ENCODE results near the gene RIC8B. TPM values are rescaled to one million over a fixed set of nuclear protein-coding genes. Genes with fewer than 3 reads are reported as not detected.

The RIC8B gene
- polyA plus RNA-seq, 1 donor = 13.9 TPM

- Histone ChIP-seq H3K4me1 (ENCODE audit: control insufficient read depth, insufficient read depth, low read length) (no peaks in the 10 kb centered on the region), H3K4me3 (ENCODE audit: low read length) (no peak overlapping the region), H3K9me3 (ENCODE audit: control insufficient read depth, low read depth, low read length) (no peaks in the 10 kb centered on the region), H3K27ac (ENCODE audit: low read length) (no peak overlapping the region), H3K27me3 (ENCODE audit: control insufficient read depth, insufficient read depth, low read length) (no peaks in the 10 kb centered on the region), H3K36me3 (ENCODE audit: control insufficient read depth, insufficient read depth, low read length) (peaks cover 15% of the 10 kb centered on the region)
- WGBS (ENCODE audit: insufficient coverage, low lambda C conversion rate) = 100% methylated on average over 1 of the region's 1 CpG
- DNase-seq = no peak
These were observed 19.9 kb downstream of the RIC8B start for GRCh38 chr12:106794369-106794768.

- Histone ChIP-seq H3K4me1 (ENCODE audit: control insufficient read depth, insufficient read depth, low read length) (no peaks in the 10 kb centered on the region), H3K9me3 (ENCODE audit: control insufficient read depth, low read depth, low read length) (no peaks in the 10 kb centered on the region), H3K4me3 (ENCODE audit: low read length) (no peak overlapping the region), H3K27me3 (ENCODE audit: control insufficient read depth, insufficient read depth, low read length) (no peaks in the 10 kb centered on the region), H3K36me3 (ENCODE audit: control insufficient read depth, insufficient read depth, low read length) (peaks cover 5% of the 10 kb centered on the region), H3K27ac (ENCODE audit: low read length) (no peak overlapping the region)
- no CpG with 5 or more reads among the region's 1 CpG for WGBS (ENCODE audit: insufficient coverage, low lambda C conversion rate)
- no peak for DNase-seq
These were observed 26.8 kb downstream of the RIC8B start for GRCh38 chr12:106801167-106801708.

DNA sequence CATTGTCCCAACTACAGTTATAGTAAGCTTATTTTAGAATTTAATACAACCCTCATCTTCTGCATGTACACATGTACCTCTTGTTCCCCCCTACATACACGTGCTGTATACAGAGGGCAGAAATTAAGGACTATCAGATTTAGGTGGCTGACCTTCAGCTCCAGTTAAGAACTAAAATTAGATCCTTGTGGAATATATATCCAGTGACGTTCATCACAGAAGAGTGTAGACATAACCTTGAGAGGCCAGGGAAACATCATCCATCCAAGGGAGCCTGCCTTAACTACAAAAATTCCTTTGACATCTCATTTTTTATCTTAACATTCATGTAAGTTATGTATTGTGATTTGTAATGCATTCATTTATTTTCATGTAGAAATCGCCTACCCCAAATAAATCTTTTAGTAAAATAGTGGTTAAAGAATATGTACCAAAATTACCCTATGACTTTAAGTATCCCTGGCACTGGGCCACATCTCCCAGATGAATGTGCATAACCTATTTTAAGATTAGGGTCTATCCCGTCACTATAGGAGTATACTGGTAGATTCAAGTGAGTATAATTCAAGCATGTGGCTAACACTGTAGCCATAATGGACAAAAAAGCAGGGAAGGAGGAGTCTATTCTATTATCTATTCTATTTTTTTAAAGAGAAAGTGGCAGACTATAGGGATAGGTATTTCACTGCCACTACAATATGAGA, 27.5 kb downstream of the RIC8B start:
- H3K27me3 ChIP-seq (ENCODE audit: control insufficient read depth, insufficient read depth, low read length) = no peaks in the 10 kb centered on the region
- no peak for DNase-seq
- H3K4me1 ChIP-seq (ENCODE audit: control insufficient read depth, insufficient read depth, low read length) = no peaks in the 10 kb centered on the region
- H3K9me3 ChIP-seq (ENCODE audit: control insufficient read depth, low read depth, low read length) = no peaks in the 10 kb centered on the region
- H3K36me3 ChIP-seq (ENCODE audit: control insufficient read depth, insufficient read depth, low read length) = peaks cover 6% of the 10 kb centered on the region
- no peak overlapping the region for H3K4me3 ChIP-seq (ENCODE audit: low read length)
- WGBS (ENCODE audit: insufficient coverage, low lambda C conversion rate) = no CpG with 5 or more reads among the region's 4 CpGs
- no peak overlapping the region for H3K27ac ChIP-seq (ENCODE audit: low read length)

- H3K4me1 ChIP-seq (ENCODE audit: control insufficient read depth, insufficient read depth, low read length) = no peaks in the 10 kb centered on the region
- no peak overlapping the region for H3K4me3 ChIP-seq (ENCODE audit: low read length)
- no peak overlapping the region for H3K27ac ChIP-seq (ENCODE audit: low read length)
- DNase-seq = peak in 1 of 2 donors; percentile 3
- no peaks in the 10 kb centered on the region for H3K9me3 ChIP-seq (ENCODE audit: control insufficient read depth, low read depth, low read length)
- H3K27me3 ChIP-seq (ENCODE audit: control insufficient read depth, insufficient read depth, low read length) = no peaks in the 10 kb centered on the region
- 0% methylated on average over 2 of the region's 3 CpGs for WGBS (ENCODE audit: insufficient coverage, low lambda C conversion rate)
- H3K36me3 ChIP-seq (ENCODE audit: control insufficient read depth, insufficient read depth, low read length) = peaks cover 8% of the 10 kb centered on the region
These were observed 30.2 kb downstream of the RIC8B start for GRCh38 chr12:106804668-106805067.

GRCh38 chr12:106814714-106815113, 40.2 kb downstream of the RIC8B start:
- H3K36me3 ChIP-seq (ENCODE audit: control insufficient read depth, insufficient read depth, low read length) = peaks cover 7% of the 10 kb centered on the region
- H3K27ac ChIP-seq (ENCODE audit: low read length) = no peak overlapping the region
- WGBS (ENCODE audit: insufficient coverage, low lambda C conversion rate) = 93% methylated on average over 2 of the region's 6 CpGs
- H3K27me3 ChIP-seq (ENCODE audit: control insufficient read depth, insufficient read depth, low read length) = no peaks in the 10 kb centered on the region
- no peaks in the 10 kb centered on the region for H3K4me1 ChIP-seq (ENCODE audit: control insufficient read depth, insufficient read depth, low read length)
- DNase-seq = no peak
- no peak overlapping the region for H3K4me3 ChIP-seq (ENCODE audit: low read length)
- H3K9me3 ChIP-seq (ENCODE audit: control insufficient read depth, low read depth, low read length) = no peaks in the 10 kb centered on the region

DNA sequence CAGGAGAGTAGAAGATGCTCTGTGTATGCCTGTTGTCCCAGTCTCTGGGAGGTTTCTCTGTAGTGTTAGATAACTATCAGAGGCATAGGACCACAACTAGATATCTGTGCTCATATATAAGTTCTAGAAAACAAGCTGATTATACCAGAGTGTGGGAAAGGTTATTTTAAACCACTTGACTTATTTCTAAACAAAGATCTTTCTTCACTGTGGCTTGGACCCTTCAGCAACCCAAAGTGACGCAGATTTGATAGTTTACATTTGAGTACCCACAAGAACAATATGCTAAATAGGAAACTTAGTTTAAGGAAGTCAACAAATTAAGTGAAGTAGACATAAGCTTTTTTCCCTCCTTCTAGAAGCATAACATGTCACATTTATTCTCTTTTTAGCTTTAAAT, 41.3 kb downstream of the RIC8B start:
- H3K27me3 ChIP-seq (ENCODE audit: control insufficient read depth, insufficient read depth, low read length) = no peaks in the 10 kb centered on the region
- WGBS (ENCODE audit: insufficient coverage, low lambda C conversion rate) = no CpG with 5 or more reads among the region's 1 CpG

GRCh38 chr12:106816231-106816630, 41.7 kb downstream of the RIC8B start:
- H3K9me3 ChIP-seq (ENCODE audit: control insufficient read depth, low read depth, low read length) = no peaks in the 10 kb centered on the region
- DNase-seq = no peak

More for the DNA sequence above, 41.3 kb downstream of the RIC8B start:
- Histone ChIP-seq H3K4me1 (ENCODE audit: control insufficient read depth, insufficient read depth, low read length) (no peaks in the 10 kb centered on the region), H3K9me3 (ENCODE audit: control insufficient read depth, low read depth, low read length) (no peaks in the 10 kb centered on the region), H3K4me3 (ENCODE audit: low read length) (no peak overlapping the region), H3K36me3 (ENCODE audit: control insufficient read depth, insufficient read depth, low read length) (peaks cover 7% of the 10 kb centered on the region), H3K27ac (ENCODE audit: low read length) (no peak overlapping the region)
- no peak for DNase-seq

DNA sequence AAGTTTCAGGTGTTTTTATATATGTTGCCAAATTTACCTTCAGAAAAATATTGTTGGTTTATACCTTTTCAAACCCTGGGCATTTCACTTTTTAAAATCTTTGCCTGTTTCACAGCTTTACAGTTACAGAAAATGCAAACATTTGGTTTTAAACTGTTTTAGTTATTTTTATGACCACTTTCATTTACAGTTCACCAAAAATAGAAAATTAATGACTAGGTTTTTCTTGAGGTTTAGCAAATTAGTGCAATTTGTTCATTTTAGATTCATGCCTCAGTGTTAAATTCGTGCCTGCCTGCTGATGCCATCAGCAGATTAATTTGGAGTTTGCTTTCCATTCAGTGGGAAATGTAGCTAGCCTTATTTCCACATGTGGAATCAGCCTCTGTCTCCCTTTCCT, 45.5 kb downstream of the RIC8B start:
- no peak for DNase-seq
- no CpG with 5 or more reads among the region's 1 CpG for WGBS (ENCODE audit: insufficient coverage, low lambda C conversion rate)
- Histone ChIP-seq H3K4me3 (ENCODE audit: low read length) (no peak overlapping the region), H3K9me3 (ENCODE audit: control insufficient read depth, low read depth, low read length) (no peaks in the 10 kb centered on the region), H3K27ac (ENCODE audit: low read length) (no peak overlapping the region), H3K36me3 (ENCODE audit: control insufficient read depth, insufficient read depth, low read length) (peaks cover 3% of the 10 kb centered on the region), H3K27me3 (ENCODE audit: control insufficient read depth, insufficient read depth, low read length) (no peaks in the 10 kb centered on the region), H3K4me1 (ENCODE audit: control insufficient read depth, insufficient read depth, low read length) (no peaks in the 10 kb centered on the region)

More at GRCh38 chr12:106816231-106816630, 41.7 kb downstream of the RIC8B start:
- H3K36me3 ChIP-seq (ENCODE audit: control insufficient read depth, insufficient read depth, low read length) = peaks cover 7% of the 10 kb centered on the region
- no peak overlapping the region for H3K27ac ChIP-seq (ENCODE audit: low read length)
- no peaks in the 10 kb centered on the region for H3K4me1 ChIP-seq (ENCODE audit: control insufficient read depth, insufficient read depth, low read length)
- 100% methylated on average over 1 of the region's 2 CpGs for WGBS (ENCODE audit: insufficient coverage, low lambda C conversion rate)
- H3K4me3 ChIP-seq (ENCODE audit: low read length) = no peak overlapping the region
- H3K27me3 ChIP-seq (ENCODE audit: control insufficient read depth, insufficient read depth, low read length) = no peaks in the 10 kb centered on the region

DNA sequence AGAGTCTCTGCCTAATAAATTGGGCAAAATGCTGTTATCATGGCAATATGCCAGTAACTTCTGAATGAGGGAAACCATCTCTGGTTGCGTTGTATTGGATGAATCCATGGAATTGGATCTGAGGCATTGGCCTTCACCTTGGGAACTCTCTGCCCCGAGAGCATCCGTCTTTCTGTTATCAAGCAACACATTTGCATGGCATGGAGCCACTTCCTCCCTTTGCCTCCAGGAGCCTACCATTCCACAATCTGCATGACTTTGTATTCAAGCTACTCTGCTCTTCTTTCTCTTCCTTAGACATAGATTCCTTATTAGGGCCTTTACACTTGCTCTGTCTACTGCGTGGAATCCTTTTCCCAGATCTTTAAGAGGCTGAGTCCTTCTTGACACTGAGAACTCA, 57.2 kb downstream of the RIC8B start:
- H3K4me3 ChIP-seq (ENCODE audit: low read length) = no peak overlapping the region
- no peaks in the 10 kb centered on the region for H3K27me3 ChIP-seq (ENCODE audit: control insufficient read depth, insufficient read depth, low read length)
- H3K9me3 ChIP-seq (ENCODE audit: control insufficient read depth, low read depth, low read length) = no peaks in the 10 kb centered on the region
- no peaks in the 10 kb centered on the region for H3K36me3 ChIP-seq (ENCODE audit: control insufficient read depth, insufficient read depth, low read length)
- H3K27ac ChIP-seq (ENCODE audit: low read length) = no peak overlapping the region
- 100% methylated on average over 1 of the region's 4 CpGs for WGBS (ENCODE audit: insufficient coverage, low lambda C conversion rate)
- DNase-seq = no peak
- H3K4me1 ChIP-seq (ENCODE audit: control insufficient read depth, insufficient read depth, low read length) = no peaks in the 10 kb centered on the region

- Histone ChIP-seq H3K9me3 (ENCODE audit: control insufficient read depth, low read depth, low read length) (no peaks in the 10 kb centered on the region), H3K4me3 (ENCODE audit: low read length) (no peak overlapping the region), H3K4me1 (ENCODE audit: control insufficient read depth, insufficient read depth, low read length) (no peaks in the 10 kb centered on the region), H3K27ac (ENCODE audit: low read length) (no peak overlapping the region), H3K27me3 (ENCODE audit: control insufficient read depth, insufficient read depth, low read length) (no peaks in the 10 kb centered on the region), H3K36me3 (ENCODE audit: control insufficient read depth, insufficient read depth, low read length) (no peaks in the 10 kb centered on the region)
- no CpG with 5 or more reads among the region's 8 CpGs for WGBS (ENCODE audit: insufficient coverage, low lambda C conversion rate)
- DNase-seq = no peak
These were observed 63.3 kb downstream of the RIC8B start for GRCh38 chr12:106837782-106838181.

DNA sequence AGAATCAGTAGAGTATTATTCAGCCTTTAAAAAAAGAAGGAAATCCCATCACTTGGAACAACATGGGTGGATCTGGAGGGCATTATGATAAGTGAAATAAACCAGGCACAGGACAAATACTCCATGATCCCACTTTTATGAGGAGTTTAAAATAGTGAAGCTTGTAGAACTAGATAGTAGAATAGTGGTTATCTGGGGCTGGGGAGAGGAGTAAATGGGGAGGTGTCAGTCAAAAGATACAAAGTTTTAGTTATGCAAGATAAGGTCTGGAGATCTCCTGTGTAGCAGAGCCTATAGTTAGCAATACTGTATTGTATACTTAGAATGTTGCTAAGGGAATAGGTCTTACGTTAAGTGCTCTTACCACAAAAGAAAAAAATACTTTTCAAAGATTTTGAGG, 64.9 kb downstream of the RIC8B start:
- H3K36me3 ChIP-seq (ENCODE audit: control insufficient read depth, insufficient read depth, low read length) = no peaks in the 10 kb centered on the region
- H3K4me1 ChIP-seq (ENCODE audit: control insufficient read depth, insufficient read depth, low read length) = no peaks in the 10 kb centered on the region
- no peak for DNase-seq
- no peak overlapping the region for H3K4me3 ChIP-seq (ENCODE audit: low read length)
- H3K27me3 ChIP-seq (ENCODE audit: control insufficient read depth, insufficient read depth, low read length) = no peaks in the 10 kb centered on the region
- no CpG with 5 or more reads among the region's 1 CpG for WGBS (ENCODE audit: insufficient coverage, low lambda C conversion rate)
- no peak overlapping the region for H3K27ac ChIP-seq (ENCODE audit: low read length)
- no peaks in the 10 kb centered on the region for H3K9me3 ChIP-seq (ENCODE audit: control insufficient read depth, low read depth, low read length)

Data from large intestine (tissue), 3 donors.